Vagina (tissue), 2 donors: Measurements from ENCODE around the gene UBTD2. TPM values are rescaled to one million over a fixed set of nuclear protein-coding genes. Genes with fewer than 3 reads are reported as not detected.

Experiments used
- DNase-seq, 2 donors: peaks; one replicate each; pipeline ENCODE4 v3.0.0-alpha.2; 2017; ENCODE audit errors: extremely low spot score in 2 of 2
- H3K27ac ChIP-seq: fragments of 200-600 bp; sonication (generic); one replicate; pipeline ENCODE4 v1.5.1; 2019
- H3K27me3 ChIP-seq: fragments of 200-600 bp; sonication (generic); one replicate; pipeline ENCODE4 v1.5.1; 2019
- H3K36me3 ChIP-seq, 2 donors: fragments of 200-600 bp; sonication (generic); one replicate each; pipeline ENCODE4 v1.5.1; 2017 to 2019
- H3K4me1 ChIP-seq: fragments of 200-600 bp; sonication (generic); one replicate; pipeline ENCODE4 v1.5.1; 2019
- H3K4me3 ChIP-seq, 2 donors: fragments of 200-600 bp; sonication (generic); 1 replicate in 1 of 2; 2 replicates in 1 of 2; pipeline ENCODE4 v1.5.1; 2016 to 2019
- H3K9me3 ChIP-seq: fragments of 200-600 bp; sonication (generic); one replicate; pipeline ENCODE4 v1.5.1; 2019
- CTCF ChIP-seq, 3 experiments: fragments of 450-650 bp in 2 of 3; fragments of 200-600 bp in 1 of 3; sonication (generic) in 1 of 3; IDR thresholded peaks; one replicate each; pipeline ENCODE4 v1.5.1; 2017 to 2019; ENCODE audit warnings: antibody characterized with exemption in 3 of 3, mild to moderate bottlenecking in 2 of 3, moderate library complexity in 2 of 3
- POLR2A ChIP-seq, 2 donors: fragments of 450-650 bp; IDR thresholded peaks; one replicate each; pipeline ENCODE4 v1.6.1; 2017; ENCODE audit warnings: antibody characterized with exemption in 2 of 2, mild to moderate bottlenecking in 2 of 2, moderate library complexity in 2 of 2
- POLR2AphosphoS5 ChIP-seq, 2 donors: sonication (generic); formaldehyde crosslinking; IDR thresholded peaks; one replicate each; pipeline ENCODE4 v1.9.0; 2017; ENCODE audit warnings: antibody characterized with exemption in 2 of 2, mild to moderate bottlenecking in 2 of 2, low read depth in 1 of 2; ENCODE audit not compliant: insufficient read depth in 1 of 2
- intact Hi-C: fragments of 100-400 bp; cut with DNase I; formaldehyde crosslinking; loops from one replicate; pipeline ENCODE4 v1.15.1; 2023
- total RNA-seq: library from RNA; depleted of rRNA; stranded (reverse); fragments of >200 nt; gene quantifications from one replicate; pipeline ENCODE4 v1.2.3, GENCODE V29; 2016

Gene UBTD2
- total RNA-seq, 1 donor from 2014 or later, result 22.8 TPM

DNA sequence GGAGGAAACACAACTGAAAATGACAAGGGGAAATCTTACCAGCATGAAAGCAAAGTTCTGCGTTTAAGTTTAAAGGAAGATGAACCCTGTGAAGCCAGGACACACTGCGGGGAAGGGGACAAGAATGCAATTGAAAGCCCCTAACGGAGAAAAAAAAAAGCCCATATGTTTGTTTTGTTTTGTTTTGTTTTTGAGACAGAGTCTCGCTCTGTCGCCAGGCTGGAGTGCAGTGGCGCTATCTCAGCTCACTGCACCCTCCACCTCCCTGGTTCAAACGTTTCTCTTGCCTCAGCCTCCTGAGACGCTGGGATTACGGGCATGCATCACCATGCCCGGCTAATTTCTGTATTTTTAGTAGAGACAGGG, 98.5 kb downstream of the UBTD2 start:
- Histone ChIP-seq H3K27ac (no peak overlapping the region), H3K36me3 (no peaks in the 10 kb centered on the region), H3K9me3 (no peaks in the 10 kb centered on the region), H3K4me1 (peaks cover 24% of the 10 kb centered on the region), H3K4me3 (no peak overlapping the region), H3K27me3 (no peaks in the 10 kb centered on the region)
- intact Hi-C loops, result loop anchor here (5.0 to 10.0 kb wide), 3 partner anchors 100 to 778 kb away; partner anchors contain the start of gene UBTD2
- no peak for DNase-seq
- TF ChIP-seq POLR2AphosphoS5 (IDR thresholded peaks at IDR 0.05; ENCODE audit: insufficient read depth in 1 of 2, low read depth in 1 of 2), result no peak
- TF ChIP-seq POLR2A (IDR thresholded peaks at IDR 0.05), result no peak
- no peak for TF ChIP-seq CTCF (IDR thresholded peaks at IDR 0.05)

GRCh38 chr5:172183881-172184280, 99.7 kb downstream of the UBTD2 start:
- intact Hi-C loops, result loop anchor here (10.0 kb wide), 2 partner anchors 101 to 269 kb away; partner anchors contain the start of gene UBTD2

DNA sequence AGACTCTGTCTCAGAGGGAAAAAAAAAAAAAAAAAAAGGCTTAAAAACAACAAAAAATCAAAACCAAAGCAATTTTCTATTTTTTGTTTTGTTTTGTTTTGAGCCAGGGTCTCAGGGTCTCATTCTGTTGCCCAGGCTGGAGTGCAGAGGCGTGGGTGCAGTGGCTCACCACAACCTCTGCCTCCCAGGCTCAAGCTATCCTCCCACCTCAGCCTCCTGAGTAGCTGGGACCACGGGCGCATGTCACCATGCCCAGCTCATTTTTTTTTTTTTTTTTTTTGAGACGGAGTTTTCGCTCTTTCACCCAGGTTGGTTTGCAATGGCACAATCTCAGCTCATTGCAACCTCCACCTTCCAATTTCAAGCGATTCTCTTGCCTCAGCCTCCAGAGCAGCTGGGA, 101.3 kb downstream of the UBTD2 start:
- no peak for DNase-seq
- Histone ChIP-seq H3K27me3 (no peaks in the 10 kb centered on the region), H3K36me3 (no peaks in the 10 kb centered on the region), H3K9me3 (no peaks in the 10 kb centered on the region), H3K27ac (no peak overlapping the region), H3K4me1 (peaks cover 29% of the 10 kb centered on the region), H3K4me3 (no peak overlapping the region)
- intact Hi-C loops, result loop anchor here (10.0 kb wide), 2 partner anchors 103 to 267 kb away; partner anchors contain the start of gene UBTD2
- no peak for TF ChIP-seq CTCF (IDR thresholded peaks at IDR 0.05)
- no peak for TF ChIP-seq POLR2A (IDR thresholded peaks at IDR 0.05)
- TF ChIP-seq POLR2AphosphoS5 (IDR thresholded peaks at IDR 0.05; ENCODE audit: insufficient read depth in 1 of 2, low read depth in 1 of 2), result no peak

More at GRCh38 chr5:172183881-172184280, 99.7 kb downstream of the UBTD2 start:
- H3K36me3 ChIP-seq, result no peaks in the 10 kb centered on the region
- no peaks in the 10 kb centered on the region for H3K27me3 ChIP-seq
- H3K9me3 ChIP-seq, result no peaks in the 10 kb centered on the region
- H3K4me1 ChIP-seq, result peaks cover 24% of the 10 kb centered on the region
- no peak overlapping the region for H3K4me3 ChIP-seq
- H3K27ac ChIP-seq, result no peak overlapping the region
- DNase-seq, result no peak
- TF ChIP-seq CTCF (IDR thresholded peaks at IDR 0.05) (no peak), POLR2A (IDR thresholded peaks at IDR 0.05) (no peak), POLR2AphosphoS5 (IDR thresholded peaks at IDR 0.05; ENCODE audit: insufficient read depth in 1 of 2, low read depth in 1 of 2) (no peak)

DNA sequence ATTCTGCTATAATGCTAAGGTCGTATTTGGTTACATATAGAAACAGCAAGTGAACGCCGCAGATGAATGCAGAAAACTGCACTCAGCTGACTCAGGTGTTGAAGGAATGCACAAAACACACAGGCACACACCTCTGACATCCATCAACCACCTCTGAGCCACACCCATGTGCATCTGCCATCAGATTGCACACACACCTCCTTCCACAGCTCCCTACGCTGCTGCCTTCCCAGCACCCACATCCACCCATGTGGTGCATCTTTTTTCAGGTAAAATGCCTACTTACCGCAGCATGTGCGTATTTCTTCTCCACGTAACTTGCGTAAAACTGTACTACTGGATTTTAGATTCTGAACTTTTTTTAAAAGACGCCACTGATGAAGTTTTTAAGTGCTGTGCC, 102.6 kb downstream of the UBTD2 start:
- no peak for DNase-seq
- intact Hi-C loops, result loop anchor here (10.0 kb wide), 2 partner anchors 104 to 266 kb away; partner anchors contain the start of gene UBTD2
- no peaks in the 10 kb centered on the region for H3K36me3 ChIP-seq
- no peaks in the 10 kb centered on the region for H3K9me3 ChIP-seq
- H3K4me3 ChIP-seq, result no peak overlapping the region
- no peak overlapping the region for H3K27ac ChIP-seq
- H3K4me1 ChIP-seq, result peaks cover 17% of the 10 kb centered on the region
- no peaks in the 10 kb centered on the region for H3K27me3 ChIP-seq
- TF ChIP-seq POLR2AphosphoS5 (IDR thresholded peaks at IDR 0.05; ENCODE audit: insufficient read depth in 1 of 2, low read depth in 1 of 2) (no peak), CTCF (IDR thresholded peaks at IDR 0.05) (no peak), POLR2A (IDR thresholded peaks at IDR 0.05) (no peak)
